ENCODE data around the gene KIDINS220. TPM values are rescaled to one million over a fixed set of nuclear protein-coding genes. Genes with fewer than 3 reads are reported as not detected.

Gene KIDINS220
- total RNA-seq, 1 experiment from 2014 or later: 29.3 TPM

- no peak overlapping the region for H2BK20ac ChIP-seq (ENCODE audit: low read depth, low read length, poor library complexity, severe bottlenecking)
- H3K79me2 ChIP-seq (ENCODE audit: insufficient read depth, low read length): no peaks in the 10 kb centered on the region
- H4K5ac ChIP-seq (ENCODE audit: insufficient read length, low read depth, low read length): no peak overlapping the region
- H3K56ac ChIP-seq (ENCODE audit: insufficient read length, low read depth, low read length): no peak overlapping the region
- no peaks in the 10 kb centered on the region for H3K4me1 ChIP-seq (ENCODE audit: insufficient read depth, low read length)
- no peak overlapping the region for H2BK120ac ChIP-seq (ENCODE audit: low read depth, low read length, poor library complexity, severe bottlenecking)
- H2AK5ac ChIP-seq (ENCODE audit: insufficient read length, low read length): no peak overlapping the region
- no peak overlapping the region for H3K9ac ChIP-seq (ENCODE audit: extremely low read depth, insufficient read length, low read length)
- H2BK5ac ChIP-seq (ENCODE audit: insufficient read length, low read length): no peak overlapping the region
- no peak overlapping the region for H2BK15ac ChIP-seq (ENCODE audit: low read depth, low read length)
- H2BK12ac ChIP-seq (ENCODE audit: insufficient read length, low read depth, low read length): no peak overlapping the region
- H3T11ph ChIP-seq (ENCODE audit: low read length): no peak overlapping the region
- Mint-ChIP-seq H3K9me3 (no peaks in the 10 kb centered on the region), H3K36me3 (ENCODE audit: insufficient read depth in 1 of 3, low read depth in 3 of 3) (peaks cover 5 to 17% (median 13%) of the 10 kb centered on the region in 3 experiments; a peak in 6 of 7 replicates), H3K4me1 (no peaks in the 10 kb centered on the region), H3K27ac (no peak overlapping the region; a peak in 1 of 7 replicates), H3K4me3 (no peak overlapping the region), H3K27me3 (ENCODE audit: low read depth) (no peaks in the 10 kb centered on the region)
- H4K20me1 ChIP-seq (ENCODE audit: control insufficient read depth, insufficient read depth, insufficient read length): no peaks in the 10 kb centered on the region
- H3K79me1 ChIP-seq (ENCODE audit: insufficient read depth, low read depth, low read length, poor library complexity, severe bottlenecking): no peaks in the 10 kb centered on the region
- no peak overlapping the region for H4K8ac ChIP-seq (replicated peaks; ENCODE audit: insufficient read length, low read depth, low read length)
- TF ChIP-seq CTCF (conservative IDR thresholded peaks at IDR 0.05): no peak
- no peaks in the 10 kb centered on the region for H3K23me2 ChIP-seq (ENCODE audit: insufficient read length, low read depth, low read length, poor library complexity, severe bottlenecking)
- no peak overlapping the region for H3K4ac ChIP-seq (ENCODE audit: low read depth, low read length)
- no peak overlapping the region for H3K4me2 ChIP-seq (ENCODE audit: insufficient read depth, insufficient read length, low read length)
- H3K23ac ChIP-seq (ENCODE audit: insufficient read length, low read depth, low read length): no peak overlapping the region
- no peaks in the 10 kb centered on the region for H3K9me3 ChIP-seq (ENCODE audit: control insufficient read depth, low read depth, low read length)
- no CpG with 5 or more reads among the region's 2 CpGs for WGBS (ENCODE audit: extremely low coverage, insufficient read length, low lambda C conversion rate)
- H2AFZ ChIP-seq (ENCODE audit: low read length): no peak overlapping the region
- H3K27me3 ChIP-seq (ENCODE audit: insufficient read depth, low read length): no peaks in the 10 kb centered on the region
- no peak overlapping the region for H4K91ac ChIP-seq (ENCODE audit: insufficient read length, low read depth, low read length)
- DNase-seq: no peak
- no peak overlapping the region for H3K27ac ChIP-seq (ENCODE audit: insufficient read length, low read depth, low read length)
- H3K14ac ChIP-seq (ENCODE audit: insufficient read depth, low read length): no peak overlapping the region
- no peak overlapping the region for H3K18ac ChIP-seq (ENCODE audit: insufficient read length, low read depth, low read length)
These were observed 46.7 kb downstream of the KIDINS220 start for GRCh38 chr2:8790739-8791162.
